GM10266 (cell line): ENCODE measurements around the gene ZCCHC7.
"Not testable (repeated sequence)": the region's sequence is repeated elsewhere in the genome, so short reads cannot be mapped to it uniquely, and the experiment has no call there.

Source experiments
- DNase-seq: peaks from one replicate; pipeline ENCODE4 v3.0.0; 2012; ENCODE audit errors: extremely low spot score
- CTCF ChIP-seq: IDR thresholded peaks from 2 replicates; pipeline ENCODE4 v1.5.1; 2012; ENCODE audit warnings: mild to moderate bottlenecking, low read depth; ENCODE audit not compliant: control insufficient read depth, insufficient read depth; ENCODE audit errors: missing control alignments

ZCCHC7 gene

GRCh38 chr9:37119907-37120842 is at the start of gene ZCCHC7:
TSS of gene ZCCHC7 (plus strand) at chr9:37120574.
- no peak for TF ChIP-seq CTCF
- peak; percentile 95 for DNase-seq

GRCh38 chr9:37074790-37075189 is 45.6 kb upstream of the ZCCHC7 start:
- not testable (repeated sequence) for DNase-seq

GRCh38 chr9:37079370-37080164 is 40.8 kb upstream of the ZCCHC7 start:
- DNase-seq, result peak; percentile 93
- no peak for TF ChIP-seq CTCF

- not testable (repeated sequence) for DNase-seq
Measured at GRCh38 chr9:37080165-37080628, 40.2 kb upstream of the ZCCHC7 start.

GRCh38 chr9:37081507-37081906 is 38.9 kb upstream of the ZCCHC7 start:
- not testable (repeated sequence) for DNase-seq

- DNase-seq, result no peak
- no peak for TF ChIP-seq CTCF
Measured at GRCh38 chr9:37082214-37082765, 38.1 kb upstream of the ZCCHC7 start.

- no peak for DNase-seq
- no peak for TF ChIP-seq CTCF
Measured at GRCh38 chr9:37083654-37084053, 36.7 kb upstream of the ZCCHC7 start.

- no peak for TF ChIP-seq CTCF
- no peak for DNase-seq
Measured at GRCh38 chr9:37085233-37085632, 35.1 kb upstream of the ZCCHC7 start.

GRCh38 chr9:37092714-37093295 is 27.6 kb upstream of the ZCCHC7 start:
- DNase-seq, result not testable (repeated sequence)
